HEK293 (cell line): ENCODE data around the gene ZNF764.
A peak's percentile ranks its signal among the peaks of the same experiment; 100 is the strongest.

Experiments
- CTCF ChIA-PET: fragments of 350-600 bp; formaldehyde crosslinking; extraction: SDS; loops from one replicate; lab custom pipeline; 2021; ENCODE audit warnings: antibody characterized with exemption; lab: Yijun Ruan, JAX
- POLR2A ChIA-PET: fragments of 300-600 bp; formaldehyde crosslinking; extraction: SDS; loops from one replicate; lab custom pipeline; 2020; ENCODE audit warnings: antibody characterized with exemption, inconsistent platforms; lab: Yijun Ruan, JAX
- H3K27ac ChIP-seq: fragments of 200-500 bp; sonication (Bioruptor generic); 2 replicates; pipeline ENCODE4 v1.5.1; 2014; ENCODE audit warnings: low read depth, low read length, control low read depth, inconsistent platforms; ENCODE audit errors: extremely low read depth
- H3K36me3 ChIP-seq, 2 experiments: fragments of 200-500 bp in 1 of 2; sonication (Bioruptor generic) in 1 of 2; 1 replicate in 1 of 2; 2 replicates in 1 of 2; pipeline ENCODE4 v1.5.1; 2014 to 2017; ENCODE audit warnings: inconsistent platforms in 2 of 2, low read length in 2 of 2; ENCODE audit not compliant: control insufficient read depth in 2 of 2, insufficient read depth in 1 of 2
- H3K4me1 ChIP-seq: fragments of 200-500 bp; sonication (Bioruptor generic); 2 replicates; pipeline ENCODE4 v1.5.1; 2014; ENCODE audit warnings: mild to moderate bottlenecking, low read length, inconsistent platforms; ENCODE audit not compliant: control insufficient read depth, insufficient read depth
- H3K4me3 ChIP-seq: 2 replicates; pipeline ENCODE4 v1.5.1; 2011; ENCODE audit warnings: low read depth, mild to moderate bottlenecking, control low read depth, low read length, moderate library complexity
- H3K9me3 ChIP-seq: fragments of 200-500 bp; sonication (Bioruptor generic); 2 replicates; pipeline ENCODE4 v1.5.1; 2014; ENCODE audit warnings: low read depth, low read length, inconsistent platforms; ENCODE audit not compliant: control insufficient read depth, insufficient read depth
- AEBP2 ChIP-seq: fragments of 450-650 bp; formaldehyde crosslinking; IDR thresholded peaks from 2 replicates; pipeline ENCODE4 v1.5.1; 2016; ENCODE audit warnings: missing biosample characterization, missing genetic modification characterization, borderline replicate concordance
- EGR2 ChIP-seq: fragments of 450-650 bp; formaldehyde crosslinking; IDR thresholded peaks from 2 replicates; pipeline ENCODE4 v1.5.1; 2016; ENCODE audit warnings: low read depth, missing biosample characterization, missing genetic modification characterization
- GLIS1 ChIP-seq: fragments of 450-650 bp; formaldehyde crosslinking; IDR thresholded peaks from 2 replicates; pipeline ENCODE4 v1.5.1; 2016; ENCODE audit warnings: missing biosample characterization, missing genetic modification characterization
- IKZF3 ChIP-seq: fragments of 450-650 bp; IDR thresholded peaks from 2 replicates; pipeline ENCODE4 v1.5.0; 2018; ENCODE audit warnings: missing biosample characterization, mild to moderate bottlenecking, missing genetic modification characterization, moderate library complexity
- PRDM10 ChIP-seq: fragments of 450-650 bp; formaldehyde crosslinking; IDR thresholded peaks from 2 replicates; pipeline ENCODE4 v1.5.1; 2016; ENCODE audit warnings: missing biosample characterization, missing genetic modification characterization
- SCRT2 ChIP-seq: fragments of 450-650 bp; formaldehyde crosslinking; IDR thresholded peaks from 2 replicates; pipeline ENCODE4 v1.5.1; 2016; ENCODE audit warnings: missing biosample characterization, missing genetic modification characterization
- SP2 ChIP-seq: fragments of 450-650 bp; formaldehyde crosslinking; IDR thresholded peaks from 2 replicates; pipeline ENCODE4 v1.5.1; 2016; ENCODE audit warnings: missing biosample characterization, missing genetic modification characterization
- WT1 ChIP-seq: fragments of 450-650 bp; formaldehyde crosslinking; IDR thresholded peaks from 2 replicates; pipeline ENCODE4 v1.5.1; 2016; ENCODE audit warnings: missing biosample characterization, missing genetic modification characterization
- ZBTB17 ChIP-seq: fragments of 450-650 bp; formaldehyde crosslinking; IDR thresholded peaks from 2 replicates; pipeline ENCODE4 v1.5.1; 2016; ENCODE audit warnings: missing biosample characterization, missing genetic modification characterization
- ZBTB49 ChIP-seq: fragments of 450-650 bp; formaldehyde crosslinking; IDR thresholded peaks from 2 replicates; pipeline ENCODE4 v1.5.1; 2016; ENCODE audit warnings: missing biosample characterization, missing genetic modification characterization, low read depth
- ZBTB6 ChIP-seq: fragments of 450-650 bp; formaldehyde crosslinking; IDR thresholded peaks from 2 replicates; pipeline ENCODE4 v1.5.1; 2017; ENCODE audit warnings: missing biosample characterization, missing genetic modification characterization
- ZEB2 ChIP-seq: fragments of 450-650 bp; formaldehyde crosslinking; IDR thresholded peaks from 2 replicates; pipeline ENCODE4 v1.5.1; 2016; ENCODE audit warnings: missing biosample characterization, missing genetic modification characterization
- ZNF280C ChIP-seq: fragments of 450-650 bp; formaldehyde crosslinking; IDR thresholded peaks from 2 replicates; pipeline ENCODE4 v1.5.1; 2016; ENCODE audit warnings: missing biosample characterization, missing genetic modification characterization
- ZNF529 ChIP-seq: fragments of 450-650 bp; formaldehyde crosslinking; IDR thresholded peaks from 2 replicates; pipeline ENCODE4 v1.5.1; 2017; ENCODE audit warnings: missing genetic modification characterization, missing biosample characterization; ENCODE audit not compliant: insufficient replicate concordance
- ZNF600 ChIP-seq: fragments of 450-650 bp; formaldehyde crosslinking; IDR thresholded peaks from 2 replicates; pipeline ENCODE4 v1.5.1; 2016; ENCODE audit warnings: missing biosample characterization, missing genetic modification characterization

Gene ZNF764

GRCh38 chr16:30533748-30534367, 24.3 kb downstream of the ZNF764 start:
- ChIA-PET CTCF (interaction anchor here (0.6 to 2.9 kb wide), 6 partner anchors 8 to 422 kb away, joined by 3 to 11 read pairs (median 5); no protein-coding TSS in a partner anchor), POLR2A (interaction anchor here (0.7 to 3.7 kb wide), 7 partner anchors 19 to 163 kb away, joined by 3 to 69 read pairs (median 7); partner anchors contain the start of genes DCTPP1, TBC1D10B, ZNF688 and ZNF764)
- H3K27ac ChIP-seq: peak overlapping the region; percentile 91
- H3K4me1 ChIP-seq: peaks cover 2% of the 10 kb centered on the region; the same call in 1 of the 2 replicates
- peak overlapping the region; percentile 59 for H3K4me3 ChIP-seq
- no peaks in the 10 kb centered on the region for H3K9me3 ChIP-seq
- peaks cover 6 to 30% of the 10 kb centered on the region in 2 experiments; a peak in 2 of 3 replicates for H3K36me3 ChIP-seq
- peak; percentile 91; the same call in 1 of the 2 replicates for TF ChIP-seq ZBTB6
- peak; percentile 48; the same call in 1 of the 2 replicates for TF ChIP-seq GLIS1 (tag by site-specific recombination)
- no peak for TF ChIP-seq AEBP2 (tag by site-specific recombination)
- no peak for TF ChIP-seq ZBTB49 (tag by site-specific recombination)

GRCh38 chr16:30533146-30533522, 25.0 kb downstream of the ZNF764 start:
- POLR2A ChIA-PET: interaction anchor here (2.2 to 3.7 kb wide), 3 partner anchors 24 to 115 kb away, joined by 7 to 69 read pairs (median 15); partner anchors contain the start of genes DCTPP1 and ZNF764
- Histone ChIP-seq H3K36me3 (peaks cover 6 to 30% of the 10 kb centered on the region in 2 experiments; a peak in 2 of 3 replicates), H3K4me3 (no peak overlapping the region), H3K4me1 (peaks cover 2% of the 10 kb centered on the region; the same call in 1 of the 2 replicates), H3K9me3 (no peaks in the 10 kb centered on the region), H3K27ac (no peak overlapping the region)
- CTCF ChIA-PET: interaction anchor here (2.9 kb wide), 1 partner anchor 65 kb away, joined by 11 read pairs; no protein-coding TSS in a partner anchor
- TF ChIP-seq ZEB2 (tag by site-specific recombination) (no peak), SCRT2 (tag by site-specific recombination) (peak; percentile 43), PRDM10 (tag by site-specific recombination) (peak; percentile 42; the same call in 1 of the 2 replicates), ZNF600 (peak; percentile 59), ZBTB17 (tag by site-specific recombination) (no peak), WT1 (no peak), IKZF3 (peak; percentile 27; the same call in 1 of the 2 replicates), EGR2 (tag by site-specific recombination) (peak; percentile 56), ZNF280C (tag by site-specific recombination) (no peak), SP2 (tag by site-specific recombination) (no peak; the same call in 1 of the 2 replicates), ZNF529 (tag by site-specific recombination) (no peak)
